Prostate gland (tissue), 2 donors: Measurements from ENCODE around the gene ZNF221.

Experiments
- POLR2A ChIP-seq: fragments of 450-650 bp; IDR thresholded peaks from one replicate; pipeline ENCODE4 v1.6.1; 2016; ENCODE audit warnings: antibody characterized with exemption, mild to moderate bottlenecking
- TF ChIP-seq, protein P1 (sequence below), 4 experiments: fragments of 200-600 bp in 2 of 4; fragments of 450-650 bp in 2 of 4; sonication (generic) in 2 of 4; IDR thresholded peaks; 1 replicate in 3 of 4; 2 replicates in 1 of 4; pipeline ENCODE4 v1.5.1; 2016 to 2019; ENCODE audit warnings: antibody characterized with exemption in 4 of 4, mild to moderate bottlenecking in 2 of 4, moderate library complexity in 2 of 4

DNA sequence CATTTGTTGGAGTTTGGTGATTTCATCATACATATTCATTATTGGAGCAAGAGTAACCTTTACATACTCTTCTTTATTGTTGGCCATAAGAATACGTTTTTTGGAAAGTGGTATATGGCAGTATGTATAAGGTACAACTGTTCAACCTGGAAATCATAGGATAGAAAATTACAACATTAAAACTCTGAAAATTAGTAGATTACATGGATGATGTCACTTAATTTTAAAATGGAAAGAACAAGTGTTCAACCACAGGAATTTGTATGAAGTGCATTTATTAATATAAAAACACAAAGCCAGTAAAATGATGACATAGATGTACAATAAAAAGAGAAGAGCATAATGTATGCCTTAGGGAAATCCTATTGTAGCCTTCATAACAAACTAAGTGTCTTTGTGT, 25.7 kb downstream of the ZNF221 start:
- no peak for TF ChIP-seq POLR2A
- TF ChIP-seq, protein P1, sequence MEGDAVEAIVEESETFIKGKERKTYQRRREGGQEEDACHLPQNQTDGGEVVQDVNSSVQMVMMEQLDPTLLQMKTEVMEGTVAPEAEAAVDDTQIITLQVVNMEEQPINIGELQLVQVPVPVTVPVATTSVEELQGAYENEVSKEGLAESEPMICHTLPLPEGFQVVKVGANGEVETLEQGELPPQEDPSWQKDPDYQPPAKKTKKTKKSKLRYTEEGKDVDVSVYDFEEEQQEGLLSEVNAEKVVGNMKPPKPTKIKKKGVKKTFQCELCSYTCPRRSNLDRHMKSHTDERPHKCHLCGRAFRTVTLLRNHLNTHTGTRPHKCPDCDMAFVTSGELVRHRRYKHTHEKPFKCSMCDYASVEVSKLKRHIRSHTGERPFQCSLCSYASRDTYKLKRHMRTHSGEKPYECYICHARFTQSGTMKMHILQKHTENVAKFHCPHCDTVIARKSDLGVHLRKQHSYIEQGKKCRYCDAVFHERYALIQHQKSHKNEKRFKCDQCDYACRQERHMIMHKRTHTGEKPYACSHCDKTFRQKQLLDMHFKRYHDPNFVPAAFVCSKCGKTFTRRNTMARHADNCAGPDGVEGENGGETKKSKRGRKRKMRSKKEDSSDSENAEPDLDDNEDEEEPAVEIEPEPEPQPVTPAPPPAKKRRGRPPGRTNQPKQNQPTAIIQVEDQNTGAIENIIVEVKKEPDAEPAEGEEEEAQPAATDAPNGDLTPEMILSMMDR (IDR thresholded peaks at IDR 0.05) = no peak
